ENCODE data around the gene LPIN2. TPM values are rescaled to one million over a fixed set of nuclear protein-coding genes. Genes with fewer than 3 reads are reported as not detected.
A peak's percentile ranks its signal among the peaks of the same experiment; 100 is the strongest.
"Not testable (repeated sequence)": the region's sequence is repeated elsewhere in the genome, so short reads cannot be mapped to it uniquely, and the experiment has no call there.

LPIN2 gene
- polyA plus RNA-seq, 1 donor (not counting 4 experiments of a cell fraction or from before 2014, with no cell fraction given) = 3.9 TPM

GRCh38 chr18:3029215-3029952, 16.4 kb upstream of the LPIN2 start:
- no peak for DNase-seq (ENCODE audit: low read depth, low spot score)
- Histone ChIP-seq H3K9me1 (ENCODE audit: control insufficient read depth, extremely low read depth, insufficient read depth, low read length) (no peaks in the 10 kb centered on the region), H4K20me1 (ENCODE audit: control insufficient read depth, extremely low read depth, insufficient read depth, low read length) (no peaks in the 10 kb centered on the region), H3K4me3 (ENCODE audit: control insufficient read depth in 2 of 3, extremely low read depth in 1 of 3, insufficient read depth in 2 of 3, low read depth in 1 of 3, low read length in 3 of 3) (no peak overlapping the region), H3K27ac (ENCODE audit: control insufficient read depth, insufficient read depth, low read length) (no peak overlapping the region), H3K9ac (ENCODE audit: control insufficient read depth, extremely low read depth, insufficient read depth, low read length) (no peak overlapping the region), H3K27me3 (ENCODE audit: control insufficient read depth, extremely low read depth, insufficient read depth, low read length) (no peaks in the 10 kb centered on the region), H3K4me2 (ENCODE audit: control insufficient read depth, extremely low read depth, insufficient read depth, low read depth, low read length) (no peak overlapping the region), H3K4me1 (ENCODE audit: control insufficient read depth, extremely low read depth, insufficient read depth, low read length) (no peaks in the 10 kb centered on the region), H2AFZ (ENCODE audit: control insufficient read depth, low read length) (peak overlapping the region; percentile 39), H3K9me3 (ENCODE audit: control insufficient read depth, low read depth, low read length) (no peaks in the 10 kb centered on the region), H3K36me3 (ENCODE audit: control insufficient read depth in 2 of 2, extremely low read depth in 1 of 2, insufficient read depth in 2 of 2, low read length in 2 of 2) (no peaks in the 10 kb centered on the region), H3K79me2 (ENCODE audit: control insufficient read depth, insufficient read depth, low read length) (no peaks in the 10 kb centered on the region)
- no peak for TF ChIP-seq CTCF (optimal IDR thresholded peaks at IDR 0.05 in 1 of 3, IDR thresholded peaks at IDR 0.05 in 1 of 3, conservative IDR thresholded peaks at IDR 0.05 in 1 of 3; ENCODE audit: extremely low read depth in 1 of 3, insufficient read depth in 2 of 3, low read length in 3 of 3)
- TF ChIP-seq EZH2 (IDR thresholded peaks at IDR 0.05; ENCODE audit: low read length) = no peak
- dilution Hi-C loops (cut with MboI; ENCODE audit: extremely low pct_ligation_motif_present, low sequenced_read_pairs) = no loop called here
- no peak for FAIRE-seq

GRCh38 chr18:3028115-3028514, 15.2 kb upstream of the LPIN2 start:
- dilution Hi-C loops (cut with MboI; ENCODE audit: extremely low pct_ligation_motif_present, low sequenced_read_pairs); H3K9ac ChIP-seq (ENCODE audit: control insufficient read depth, extremely low read depth, insufficient read depth, low read length); H3K9me1 ChIP-seq (ENCODE audit: control insufficient read depth, extremely low read depth, insufficient read depth, low read length); H3K4me2 ChIP-seq (ENCODE audit: control insufficient read depth, extremely low read depth, insufficient read depth, low read depth, low read length); H3K4me1 ChIP-seq (ENCODE audit: control insufficient read depth, extremely low read depth, insufficient read depth, low read length); H3K27ac ChIP-seq (ENCODE audit: control insufficient read depth, insufficient read depth, low read length); H2AFZ ChIP-seq (ENCODE audit: control insufficient read depth, low read length); DNase-seq (ENCODE audit: low read depth, low spot score); H3K9me3 ChIP-seq (ENCODE audit: control insufficient read depth, low read depth, low read length); FAIRE-seq; H3K27me3 ChIP-seq (ENCODE audit: control insufficient read depth, extremely low read depth, insufficient read depth, low read length); H3K4me3 ChIP-seq (ENCODE audit: control insufficient read depth in 2 of 3, extremely low read depth in 1 of 3, insufficient read depth in 2 of 3, low read depth in 1 of 3, low read length in 3 of 3); H3K79me2 ChIP-seq (ENCODE audit: control insufficient read depth, insufficient read depth, low read length); H3K36me3 ChIP-seq (ENCODE audit: control insufficient read depth in 2 of 2, extremely low read depth in 1 of 2, insufficient read depth in 2 of 2, low read length in 2 of 2); H4K20me1 ChIP-seq (ENCODE audit: control insufficient read depth, extremely low read depth, insufficient read depth, low read length): not testable (repeated sequence)

Measured in keratinocyte (primary cell).